Panc1 (cell line): Measurements from ENCODE around the gene PROZ. TPM values are rescaled to one million over a fixed set of nuclear protein-coding genes. Genes with fewer than 3 reads are reported as not detected.

ENCODE experiments used
- ATAC-seq: fragments of 200-7000 bp; cut with Tn5 transposase; 2 replicates; pipeline ENCODE4 v1.9.1; 2020; ENCODE audit warnings: mild to moderate bottlenecking, moderate library complexity
- BruUV-seq: library from RNA; stranded (reverse); fragments of 400-500 nt; replicated peaks from 2 replicates; lab custom pipeline; 2021; lab: Mats Ljungman, UMichigan
- CTCF ChIA-PET: fragments of 300-600 bp; sonication (Branson Sonifier 250); formaldehyde crosslinking; loops from one replicate; lab custom pipeline; 2022; ENCODE audit warnings: antibody characterized with exemption; lab: Charles Lee
- POLR2A ChIA-PET: fragments of 300-600 bp; sonication (Branson Sonifier 250); formaldehyde crosslinking; loops from one replicate; lab custom pipeline; 2022; ENCODE audit warnings: antibody characterized with exemption; lab: Charles Lee
- DNase-seq: peaks from one replicate; pipeline ENCODE4 v3.0.0-alpha.2; 2010; ENCODE audit warnings: low read depth, low spot score
- H3K27ac ChIP-seq: 2 replicates; pipeline ENCODE4 v1.5.1; 2011; ENCODE audit warnings: mild to moderate bottlenecking, low read length, inconsistent platforms
- H3K27me3 ChIP-seq: fragments of 200-500 bp; sonication (Bioruptor generic); 2 replicates; pipeline ENCODE4 v1.6.0; 2014; ENCODE audit warnings: low read length, inconsistent platforms; ENCODE audit not compliant: control insufficient read depth, insufficient read depth
- H3K36me3 ChIP-seq: fragments of 200-500 bp; sonication (Bioruptor generic); 2 replicates; pipeline ENCODE4 v1.5.1; 2014; ENCODE audit warnings: inconsistent platforms, mild to moderate bottlenecking, low read length, moderate library complexity; ENCODE audit not compliant: control insufficient read depth, insufficient read depth
- H3K4me1 ChIP-seq: 2 replicates; pipeline ENCODE4 v1.5.1; 2011; ENCODE audit warnings: inconsistent platforms, mild to moderate bottlenecking, low read length, moderate library complexity; ENCODE audit not compliant: control insufficient read depth, insufficient read depth
- H3K4me3 ChIP-seq, 2 experiments: 2 replicates each; pipeline ENCODE4 v1.5.1; 2011 to 2012; ENCODE audit warnings: low read depth in 2 of 2, low read length in 2 of 2, mild to moderate bottlenecking in 2 of 2, inconsistent platforms in 1 of 2, moderate library complexity in 1 of 2
- H3K9me3 ChIP-seq: fragments of 200-500 bp; sonication (Bioruptor generic); 2 replicates; pipeline ENCODE4 v1.5.1; 2014; ENCODE audit warnings: low read depth, mild to moderate bottlenecking, inconsistent platforms, low read length, moderate library complexity; ENCODE audit not compliant: control insufficient read depth, insufficient read depth
- CTCF ChIP-seq: fragments of 450-650 bp; IDR thresholded peaks from 2 replicates; pipeline ENCODE4 v1.5.1; 2017; ENCODE audit warnings: mild to moderate bottlenecking
- POLR2AphosphoS5 ChIP-seq: IDR thresholded peaks from 2 replicates; pipeline ENCODE4 v1.6.1; 2012; ENCODE audit warnings: mild to moderate bottlenecking, low read depth, low read length, moderate library complexity
- REST ChIP-seq, 2 experiments: IDR thresholded peaks; 2 replicates each; pipeline ENCODE4 v1.6.1; 2011 to 2012; ENCODE audit warnings: low read depth in 2 of 2, control low read depth in 1 of 2, low read length in 1 of 2, mild to moderate bottlenecking in 1 of 2, moderate library complexity in 1 of 2; ENCODE audit not compliant: insufficient read depth in 1 of 2
- SIN3A ChIP-seq: IDR thresholded peaks from 2 replicates; pipeline ENCODE4 v1.6.1; 2012; ENCODE audit warnings: low read depth, mild to moderate bottlenecking, low read length, moderate library complexity, borderline replicate concordance; ENCODE audit not compliant: insufficient read depth
- TCF7L2 ChIP-seq: IDR thresholded peaks from 2 replicates; pipeline ENCODE4 v1.6.1; 2011; ENCODE audit warnings: mild to moderate bottlenecking, low read depth, low read length, inconsistent platforms
- in situ Hi-C: cut with HindIII; loops from 2 replicates; pipeline ENCODE4 v1.10.0; 2016; ENCODE audit warnings: low sequenced_read_pairs, low pct_unique_long_range_greater_than_20kb
- intact Hi-C: fragments of 100-400 bp; cut with micrococcal nuclease; formaldehyde crosslinking; loops from one replicate; pipeline ENCODE4 v1.10.0; 2022; ENCODE audit not compliant: unreplicated experiment
- total RNA-seq: library from RNA; stranded (reverse); gene quantifications from one replicate; pipeline ENCODE4 v1.2.1, GENCODE V29; 2021; ENCODE audit not compliant: unreplicated experiment

PROZ gene
- total RNA-seq, 1 experiment from 2014 or later = not detected

GRCh38 chr13:113148407-113148806 is 10.0 kb upstream of the PROZ start:
- Histone ChIP-seq H3K4me1 (no peaks in the 10 kb centered on the region), H3K27me3 (no peaks in the 10 kb centered on the region), H3K27ac (no peak overlapping the region), H3K9me3 (no peaks in the 10 kb centered on the region), H3K4me3 (no peak overlapping the region), H3K36me3 (no peaks in the 10 kb centered on the region)
- intact Hi-C loops = no loop called here
- DNase-seq = no peak
- in situ Hi-C loops = no loop called here
- ChIA-PET CTCF (no interaction called here), POLR2A (no interaction called here)
- BruUV-seq = no TSS peak
- no peak for TF ChIP-seq SIN3A
- TF ChIP-seq REST (IDR thresholded peaks at IDR 0.05; ENCODE audit: insufficient read depth in 1 of 2, low read depth in 2 of 2, low read length in 1 of 2) = no peak
- no peak for TF ChIP-seq TCF7L2
- no peak for TF ChIP-seq POLR2AphosphoS5
- no peak for TF ChIP-seq CTCF
- no peak for ATAC-seq

- TF ChIP-seq TCF7L2 (no peak), CTCF (no peak), REST (IDR thresholded peaks at IDR 0.05; ENCODE audit: insufficient read depth in 1 of 2, low read depth in 2 of 2, low read length in 1 of 2) (no peak), POLR2AphosphoS5 (no peak), SIN3A (no peak)
- H3K27ac ChIP-seq = no peak overlapping the region
- CTCF ChIA-PET = no interaction called here
These were observed 9.4 kb upstream of the PROZ start for GRCh38 chr13:113148940-113149503.

More at GRCh38 chr13:113148940-113149503, 9.4 kb upstream of the PROZ start:
- in situ Hi-C loops (no loop called here), intact Hi-C loops (no loop called here)
- Histone ChIP-seq H3K4me1 (no peaks in the 10 kb centered on the region), H3K9me3 (no peaks in the 10 kb centered on the region), H3K27me3 (no peaks in the 10 kb centered on the region), H3K4me3 (no peak overlapping the region), H3K36me3 (no peaks in the 10 kb centered on the region)
- ATAC-seq (no peak), DNase-seq (no peak)
- no TSS peak for BruUV-seq
- POLR2A ChIA-PET = interaction anchor here (0.6 kb wide), 1 partner anchor 45 kb away, joined by 3 read pairs; no protein-coding TSS in a partner anchor
